ENCODE results near the gene RPS6KA2. TPM values are rescaled to one million over a fixed set of nuclear protein-coding genes. Genes with fewer than 3 reads are reported as not detected.

The RPS6KA2 gene
- total RNA-seq, 3 donors from 2014 or later = 23.7 to 124 (median 56.4) TPM

- Histone ChIP-seq H3K27me3 (no peaks in the 10 kb centered on the region), H3K36me3 (no peaks in the 10 kb centered on the region), H3K27ac (no peak overlapping the region), H3K4me3 (no peak overlapping the region), H3K9me3 (no peaks in the 10 kb centered on the region), H3K4me1 (no peaks in the 10 kb centered on the region)
- intact Hi-C loops (cut with DNase I; ENCODE audit: low total_unique reads) = no loop called here
- TF ChIP-seq POLR2A (IDR thresholded peaks at IDR 0.05) = no peak
- TF ChIP-seq POLR2AphosphoS5 (IDR thresholded peaks at IDR 0.05) = no peak
- TF ChIP-seq, protein P1, sequence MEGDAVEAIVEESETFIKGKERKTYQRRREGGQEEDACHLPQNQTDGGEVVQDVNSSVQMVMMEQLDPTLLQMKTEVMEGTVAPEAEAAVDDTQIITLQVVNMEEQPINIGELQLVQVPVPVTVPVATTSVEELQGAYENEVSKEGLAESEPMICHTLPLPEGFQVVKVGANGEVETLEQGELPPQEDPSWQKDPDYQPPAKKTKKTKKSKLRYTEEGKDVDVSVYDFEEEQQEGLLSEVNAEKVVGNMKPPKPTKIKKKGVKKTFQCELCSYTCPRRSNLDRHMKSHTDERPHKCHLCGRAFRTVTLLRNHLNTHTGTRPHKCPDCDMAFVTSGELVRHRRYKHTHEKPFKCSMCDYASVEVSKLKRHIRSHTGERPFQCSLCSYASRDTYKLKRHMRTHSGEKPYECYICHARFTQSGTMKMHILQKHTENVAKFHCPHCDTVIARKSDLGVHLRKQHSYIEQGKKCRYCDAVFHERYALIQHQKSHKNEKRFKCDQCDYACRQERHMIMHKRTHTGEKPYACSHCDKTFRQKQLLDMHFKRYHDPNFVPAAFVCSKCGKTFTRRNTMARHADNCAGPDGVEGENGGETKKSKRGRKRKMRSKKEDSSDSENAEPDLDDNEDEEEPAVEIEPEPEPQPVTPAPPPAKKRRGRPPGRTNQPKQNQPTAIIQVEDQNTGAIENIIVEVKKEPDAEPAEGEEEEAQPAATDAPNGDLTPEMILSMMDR (IDR thresholded peaks at IDR 0.05) = no peak
- DNase-seq (ENCODE audit: low spot score in 2 of 2) = no peak
Observed at GRCh38 chr6:166448432-166448831, 178.6 kb downstream of the RPS6KA2 start.

GRCh38 chr6:166446567-166447065 is 180.4 kb downstream of the RPS6KA2 start:
- DNase-seq (ENCODE audit: low spot score in 2 of 2) = no peak
- H3K9me3 ChIP-seq = no peaks in the 10 kb centered on the region
- intact Hi-C loops (cut with DNase I; ENCODE audit: low total_unique reads) = loop anchor here (2.0 kb wide), 1 partner anchor 174 kb away; no protein-coding TSS in a partner anchor
- no peaks in the 10 kb centered on the region for H3K36me3 ChIP-seq
- H3K4me1 ChIP-seq = no peaks in the 10 kb centered on the region
- H3K27me3 ChIP-seq = no peaks in the 10 kb centered on the region
- H3K27ac ChIP-seq = no peak overlapping the region
- no peak for TF ChIP-seq POLR2A (IDR thresholded peaks at IDR 0.05)
- no peak overlapping the region for H3K4me3 ChIP-seq

DNA sequence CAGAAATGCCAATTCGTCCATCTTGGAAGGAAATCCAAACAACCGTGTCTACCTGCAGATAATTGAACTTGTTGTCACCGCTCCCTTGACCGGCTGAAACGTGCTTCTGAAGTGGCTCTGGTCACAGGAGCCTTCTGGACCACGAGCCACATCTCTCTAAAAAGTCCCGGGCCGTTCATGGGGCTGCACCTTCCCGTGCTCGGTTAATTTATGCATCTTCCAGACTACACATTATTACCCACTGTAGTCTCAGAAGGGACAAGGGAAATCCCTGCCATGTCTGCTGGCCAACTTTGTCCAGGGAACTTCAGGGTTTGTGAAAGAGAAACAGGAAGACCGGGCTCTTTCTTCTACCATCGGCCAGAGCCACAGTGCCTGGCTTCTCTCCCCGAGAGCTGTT is 180.9 kb downstream of the RPS6KA2 start:
- Histone ChIP-seq H3K4me1 (no peaks in the 10 kb centered on the region), H3K4me3 (no peak overlapping the region), H3K36me3 (no peaks in the 10 kb centered on the region), H3K27ac (no peak overlapping the region), H3K27me3 (no peaks in the 10 kb centered on the region), H3K9me3 (no peaks in the 10 kb centered on the region)
- DNase-seq (ENCODE audit: low spot score in 2 of 2) = no peak
- TF ChIP-seq, protein P1 (IDR thresholded peaks at IDR 0.05) = no peak
- TF ChIP-seq POLR2AphosphoS5 (IDR thresholded peaks at IDR 0.05) (no peak), POLR2A (IDR thresholded peaks at IDR 0.05) (no peak)
- intact Hi-C loops (cut with DNase I; ENCODE audit: low total_unique reads) = loop anchor here (2.0 kb wide), 1 partner anchor 175 kb away; no protein-coding TSS in a partner anchor

- intact Hi-C loops (cut with DNase I; ENCODE audit: low total_unique reads) = no loop called here
- H3K9me3 ChIP-seq = no peaks in the 10 kb centered on the region
- no peaks in the 10 kb centered on the region for H3K4me1 ChIP-seq
- DNase-seq (ENCODE audit: low spot score in 2 of 2) = no peak
- no peaks in the 10 kb centered on the region for H3K27me3 ChIP-seq
- no peaks in the 10 kb centered on the region for H3K36me3 ChIP-seq
- H3K27ac ChIP-seq = no peak overlapping the region
- no peak overlapping the region for H3K4me3 ChIP-seq
- TF ChIP-seq POLR2A (IDR thresholded peaks at IDR 0.05) (no peak), POLR2AphosphoS5 (IDR thresholded peaks at IDR 0.05) (no peak)
- TF ChIP-seq, protein P1 (IDR thresholded peaks at IDR 0.05) = no peak
Observed at GRCh38 chr6:166444446-166444845, 182.6 kb downstream of the RPS6KA2 start.

DNA sequence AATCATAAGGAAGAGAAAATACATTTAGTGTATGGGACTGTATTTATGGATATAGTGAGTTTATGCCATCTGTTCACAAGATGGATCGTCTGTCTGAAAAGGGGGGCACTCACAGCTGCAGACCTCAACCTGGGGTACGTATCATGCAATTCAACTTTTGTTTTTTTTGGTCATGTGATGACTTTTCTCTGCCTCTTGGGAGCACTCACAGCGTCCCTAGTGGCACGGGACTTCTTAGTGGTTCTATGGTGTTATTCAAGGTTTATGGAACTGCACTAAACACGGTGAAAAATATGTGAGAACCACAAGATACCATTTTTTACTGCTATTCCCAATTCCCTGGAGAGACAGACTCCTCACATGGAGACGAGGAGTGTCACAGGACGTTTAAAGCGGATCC is 183.9 kb downstream of the RPS6KA2 start:
- Histone ChIP-seq H3K4me1 (no peaks in the 10 kb centered on the region), H3K9me3 (no peaks in the 10 kb centered on the region), H3K27me3 (no peaks in the 10 kb centered on the region), H3K27ac (no peak overlapping the region), H3K36me3 (no peaks in the 10 kb centered on the region), H3K4me3 (no peak overlapping the region)
- DNase-seq (ENCODE audit: low spot score in 2 of 2) = no peak
- intact Hi-C loops (cut with DNase I; ENCODE audit: low total_unique reads) = no loop called here
- TF ChIP-seq, protein P1 (IDR thresholded peaks at IDR 0.05) = no peak
- TF ChIP-seq POLR2AphosphoS5 (IDR thresholded peaks at IDR 0.05) = no peak
- no peak for TF ChIP-seq POLR2A (IDR thresholded peaks at IDR 0.05)

Data from breast epithelium (tissue), 4 donors.